ENCODE data around the gene SDK1. TPM values are rescaled to one million over a fixed set of nuclear protein-coding genes. Genes with fewer than 3 reads are reported as not detected.

Gene SDK1
- total and polyA plus RNA-seq, 7 donors: 0.31 to 2.4 (median 1.3) TPM

- H3K4me1 ChIP-seq: no peaks in the 10 kb centered on the region
- 54 to 76% (median 64%) methylated on average over 6 of the region's 6 CpGs for WGBS, 3 donors
- no peak overlapping the region for H3K4me3 ChIP-seq
- intact Hi-C loops (cut with DNase I): no loop called here
- no peaks in the 10 kb centered on the region for H3K36me3 ChIP-seq (ENCODE audit: insufficient read depth in 1 of 2, low read depth in 1 of 2)
- no peak overlapping the region for H3K27ac ChIP-seq
- no peak for TF ChIP-seq CTCF (IDR thresholded peaks at IDR 0.05)
- no peaks in the 10 kb centered on the region for H3K9me3 ChIP-seq
- no peak for ATAC-seq
- DNase-seq: no peak
- no peaks in the 10 kb centered on the region for H3K27me3 ChIP-seq (ENCODE audit: insufficient read depth in 3 of 3, low read length in 2 of 3)
Measured at GRCh38 chr7:3821488-3821887, 520.4 kb downstream of the SDK1 start.

GRCh38 chr7:3825491-3825890 lies 524.4 kb downstream of the SDK1 start:
- TF ChIP-seq CTCF (IDR thresholded peaks at IDR 0.05): no peak
- Histone ChIP-seq H3K4me3 (no peak overlapping the region), H3K4me1 (no peaks in the 10 kb centered on the region), H3K9me3 (no peaks in the 10 kb centered on the region), H3K27me3 (ENCODE audit: insufficient read depth in 3 of 3, low read length in 2 of 3) (no peaks in the 10 kb centered on the region), H3K27ac (no peak overlapping the region), H3K36me3 (ENCODE audit: insufficient read depth in 1 of 2, low read depth in 1 of 2) (no peaks in the 10 kb centered on the region)
- DNase-seq (no peak), ATAC-seq (no peak)
- intact Hi-C loops (cut with DNase I): no loop called here
- 71 to 78% (median 72%) methylated on average over 3 of the region's 3 CpGs for WGBS, 3 donors

DNA sequence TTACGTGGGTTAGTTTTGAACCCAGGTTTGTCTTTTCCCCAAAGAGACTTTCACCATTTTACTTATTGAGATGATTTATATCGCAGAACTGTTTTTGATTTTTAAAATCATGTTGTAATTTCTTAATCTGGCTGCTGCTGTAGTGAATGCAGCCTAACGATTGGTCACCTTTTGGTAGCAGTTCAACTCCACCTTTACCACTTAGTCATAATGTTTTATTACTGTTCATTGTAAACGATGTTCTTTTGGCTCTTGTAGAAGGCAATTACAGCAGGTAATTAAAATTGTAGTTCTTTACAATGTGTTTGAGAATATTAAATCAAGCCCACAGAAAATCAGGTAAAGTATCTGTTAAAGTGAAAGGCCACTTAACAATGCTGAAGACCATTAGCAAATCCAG lies 531.1 kb downstream of the SDK1 start:
- no peak for TF ChIP-seq CTCF (IDR thresholded peaks at IDR 0.05)
- H3K4me1 ChIP-seq: no peaks in the 10 kb centered on the region
- no peaks in the 10 kb centered on the region for H3K27me3 ChIP-seq (ENCODE audit: insufficient read depth in 3 of 3, low read length in 2 of 3)
- ATAC-seq (no peak), DNase-seq (no peak)
- no peaks in the 10 kb centered on the region for H3K36me3 ChIP-seq (ENCODE audit: insufficient read depth in 1 of 2, low read depth in 1 of 2)
- no peak overlapping the region for H3K4me3 ChIP-seq
- H3K9me3 ChIP-seq: no peaks in the 10 kb centered on the region
- WGBS, 3 donors: 75 to 80% (median 77%) methylated on average over 4 of the region's 4 CpGs
- no peak overlapping the region for H3K27ac ChIP-seq
- intact Hi-C loops (cut with DNase I): no loop called here

DNA sequence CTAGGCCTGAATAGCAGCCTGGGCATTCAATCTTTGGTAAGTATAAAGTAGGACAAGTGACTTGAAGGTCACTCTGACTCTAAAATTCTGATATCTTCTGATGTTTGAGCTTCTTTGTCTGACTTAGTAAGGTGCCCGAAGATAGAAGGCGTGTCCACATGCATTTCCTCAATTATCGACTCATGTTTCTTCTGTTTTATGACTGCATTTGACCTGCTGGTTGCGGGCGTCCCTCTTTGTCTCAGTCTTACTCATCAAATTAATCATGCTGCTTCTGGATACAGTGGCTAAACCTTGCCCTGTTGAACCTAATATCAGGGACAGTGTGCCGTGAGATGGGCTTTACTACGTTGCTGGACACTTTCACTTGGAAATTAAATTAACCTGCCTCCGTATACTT lies 534.1 kb downstream of the SDK1 start:
- H3K9me3 ChIP-seq: no peaks in the 10 kb centered on the region
- intact Hi-C loops (cut with DNase I): no loop called here
- peaks cover 0 to 1% (median 0%) of the 10 kb centered on the region in 3 donors for H3K27me3 ChIP-seq (ENCODE audit: insufficient read depth in 3 of 3, low read length in 2 of 3)
- TF ChIP-seq CTCF (IDR thresholded peaks at IDR 0.05): no peak
- DNase-seq (no peak), ATAC-seq (no peak)
- no peaks in the 10 kb centered on the region for H3K4me1 ChIP-seq
- H3K27ac ChIP-seq: no peak overlapping the region
- WGBS, 3 donors: 85 to 90% (median 88%) methylated on average over 8 of the region's 8 CpGs
- H3K4me3 ChIP-seq: no peak overlapping the region
- H3K36me3 ChIP-seq (ENCODE audit: insufficient read depth in 1 of 2, low read depth in 1 of 2): no peaks in the 10 kb centered on the region

DNA sequence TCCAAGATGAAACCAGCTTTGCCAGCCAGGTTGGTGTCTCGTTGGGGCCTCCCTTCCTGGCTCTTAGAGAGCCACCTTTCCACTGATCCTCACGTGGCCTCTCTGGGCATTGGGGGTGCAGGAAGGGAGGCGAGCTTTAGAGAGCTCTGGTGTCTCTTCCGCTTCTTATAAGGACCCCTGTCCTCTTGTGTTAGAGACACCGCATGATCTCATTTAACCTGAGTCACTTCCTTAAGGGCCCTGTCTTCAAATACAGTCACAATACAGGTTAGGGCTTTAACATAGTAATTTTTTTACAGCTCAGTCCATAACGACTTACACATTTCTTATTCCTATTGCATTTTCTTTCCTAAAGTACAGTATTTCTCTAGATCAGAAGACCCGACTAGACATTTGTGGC lies 535.8 kb downstream of the SDK1 start:
- no peaks in the 10 kb centered on the region for H3K4me1 ChIP-seq
- no peak for ATAC-seq
- intact Hi-C loops (cut with DNase I): no loop called here

More for the DNA sequence above, 535.8 kb downstream of the SDK1 start:
- Histone ChIP-seq H3K9me3 (no peaks in the 10 kb centered on the region), H3K36me3 (ENCODE audit: insufficient read depth in 1 of 2, low read depth in 1 of 2) (no peaks in the 10 kb centered on the region), H3K27ac (no peak overlapping the region), H3K4me3 (no peak overlapping the region), H3K27me3 (ENCODE audit: insufficient read depth in 3 of 3, low read length in 2 of 3) (peaks cover 0 to 1% (median 0%) of the 10 kb centered on the region in 3 donors)
- no peak for TF ChIP-seq CTCF (IDR thresholded peaks at IDR 0.05)
- no peak for DNase-seq
- WGBS, 3 donors: 81 to 92% (median 82%) methylated on average over 7 of the region's 7 CpGs

All from psoas muscle (tissue), 8 donors.